Right lobe of liver (tissue), 5 donors: Measurements from ENCODE around the gene RALY. TPM values are rescaled to one million over a fixed set of nuclear protein-coding genes. Genes with fewer than 3 reads are reported as not detected.

Source experiments
- microRNA-seq, 2 donors: library from miRNA; unstranded; fragments of <30 nt; microRNA quantifications; one replicate each; pipeline ENCODE4, GENCODE V29; 2019 to 2020
- small RNA-seq, 2 experiments: library from RNA; depleted of rRNA; stranded (forward); fragments of <200 nt; gene quantifications; one replicate each; pipeline ENCODE3, GENCODE V24; 2016
- total RNA-seq, 6 experiments: library from RNA; depleted of rRNA in 2 of 6; stranded (reverse); fragments of >200 nt in 2 of 6; fragmentation: NEBNext Ultra II Directional in 3 of 6; extraction: Animal tissue kit (Norgen Biotek cat#: 25700) in 3 of 6; gene quantifications; one replicate each; pipeline versions ENCODE4 v1.1.0 to v1.2.4, GENCODE V29; 2016 to 2023
- donor health status: DM: no; HTN: no; CAD: no.
- donor health status: DM: no; HTN: no; CAD: no.
- donor health status: DM: no; HTN: yes; CAD: no.
- donor health status: DM: no; HTN: yes; CAD: no.

The RALY gene
- total RNA-seq, 6 experiments from 2014 or later, result 24.8 to 42.1 (median 33.4) TPM

Small RNA genes within 50 kb of the gene (microRNA-seq; reads per million reads assigned to microRNA genes)
- 0 to 0.29 reads per million in 2 donors for gene MIR4755

Small RNA genes within 50 kb of the gene (small RNA-seq; reads per million reads assigned to genes)
- 0 reads per million in 2 experiments for gene MIR4755

Other genes starting within 250 kb of the RALY start
- gene CHMP4B, start 182.6 kb upstream of the RALY start, total RNA-seq, result 10 to 100 TPM; 21.0 to 40.8 (median 28.3) TPM
- gene EIF2S2, start 118.3 kb downstream of the RALY start, total RNA-seq, result 10 to 100 TPM; 16.7 to 50.6 (median 30.8) TPM
- under 1 TPM in 1 of 6 experiments, not detected in 5; 0.42 TPM for gene ASIP, start 247.5 kb downstream of the RALY start, total RNA-seq